IMR-90 (cell line): ENCODE results near the gene PLA2G2D.

Experiments used
- MAFK ChIP-seq: IDR thresholded peaks from 2 replicates; pipeline ENCODE4 v1.6.1; 2012; ENCODE audit warnings: low read depth, low read length, improper control_type of control experiment
- POLR2A ChIP-seq: IDR thresholded peaks from 2 replicates; pipeline ENCODE4 v1.6.1; 2012; ENCODE audit warnings: mild to moderate bottlenecking, low read depth, low read length

DNA sequence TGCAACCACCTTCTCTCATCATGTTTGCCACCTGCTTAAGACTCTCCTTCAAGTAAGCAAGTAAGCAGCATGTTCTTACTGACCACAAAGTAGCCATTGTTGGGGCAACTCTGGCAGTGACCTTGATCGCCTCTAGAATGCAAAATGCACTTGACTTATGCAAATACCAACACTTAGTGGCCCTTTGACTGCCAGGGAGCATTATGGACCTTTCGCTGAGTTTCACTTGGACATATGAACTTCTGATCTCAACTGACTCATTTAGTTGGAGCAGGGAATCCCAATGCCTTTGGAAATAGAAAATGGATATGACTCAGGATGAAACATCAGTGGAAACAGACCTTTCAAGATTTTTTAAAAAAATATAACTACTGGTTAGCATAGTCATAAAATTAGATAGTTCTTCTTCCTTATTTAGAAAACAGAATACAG, 55.5 kb downstream of the PLA2G2D start:
- TF ChIP-seq POLR2A (no peak), MAFK (no peak)
